Omental fat pad (tissue), 4 donors: ENCODE results near the gene APOA1. TPM values are rescaled to one million over a fixed set of nuclear protein-coding genes. Genes with fewer than 3 reads are reported as not detected.
A peak's percentile ranks its signal among the peaks of the same experiment; 100 is the strongest.

Source experiments
- ATAC-seq: fragments of 150-250 bp; one replicate; pipeline ENCODE4 v1.9.1; 2016; ENCODE audit warnings: mild to moderate bottlenecking, moderate library complexity; ENCODE audit not compliant: low FRiP score
- DNase-seq: peaks from one replicate; pipeline ENCODE4 v3.0.0-alpha.2; 2019; ENCODE audit warnings: low spot score
- total RNA-seq, 4 donors: library from RNA; depleted of rRNA; stranded (reverse); fragments of >200 nt; gene quantifications; one replicate each; pipeline ENCODE4 v1.1.0, GENCODE V29; 2016
- TF ChIP-seq, protein P1 (sequence below), 3 donors: fragments of 450-650 bp; IDR thresholded peaks; one replicate each; pipeline ENCODE4 v1.5.1; 2016 to 2017; ENCODE audit warnings: antibody characterized with exemption in 3 of 3, mild to moderate bottlenecking in 3 of 3, moderate library complexity in 2 of 3

Gene APOA1
- total RNA-seq, 4 donors from 2014 or later = 1.0 to 1.1 TPM; not detected in 2

DNA sequence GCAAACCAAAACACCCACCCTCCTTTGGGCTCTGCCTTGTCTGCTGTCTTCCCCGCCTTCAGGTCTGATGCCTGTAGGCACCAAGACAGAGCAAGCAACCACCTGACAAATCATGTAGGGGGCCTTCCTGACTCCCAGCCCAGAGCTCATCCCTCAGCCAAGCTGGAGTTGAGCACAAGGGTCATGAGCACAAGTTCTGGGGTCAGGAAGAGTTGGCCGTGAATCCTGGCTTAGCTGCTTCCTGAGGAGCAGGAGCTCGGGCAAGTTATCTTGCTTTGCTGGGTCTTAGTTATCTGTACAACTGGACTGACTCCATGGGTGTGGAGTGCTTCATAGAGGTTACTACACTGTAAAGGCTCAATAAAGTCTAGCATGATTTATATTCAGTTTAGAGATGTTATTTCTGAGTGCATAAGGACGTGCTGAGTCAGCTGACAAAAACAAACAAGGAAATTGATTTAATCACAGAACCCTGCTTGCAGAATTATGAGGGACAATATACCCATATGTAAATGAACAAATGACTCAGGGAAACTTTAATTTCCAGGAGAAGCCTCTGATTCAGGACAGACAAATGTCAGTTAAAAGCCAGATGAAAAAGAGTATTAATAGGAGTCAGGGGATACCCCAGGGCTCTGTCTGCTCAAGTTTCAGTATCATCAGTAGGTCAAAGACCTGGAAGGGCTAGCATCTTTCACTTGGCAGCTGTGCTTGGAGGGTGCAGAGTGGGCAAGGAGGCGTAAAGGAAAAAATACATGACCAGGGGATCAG, 15.0 kb upstream of the APOA1 start:
- DNase-seq = no peak
- TF ChIP-seq, protein P1, sequence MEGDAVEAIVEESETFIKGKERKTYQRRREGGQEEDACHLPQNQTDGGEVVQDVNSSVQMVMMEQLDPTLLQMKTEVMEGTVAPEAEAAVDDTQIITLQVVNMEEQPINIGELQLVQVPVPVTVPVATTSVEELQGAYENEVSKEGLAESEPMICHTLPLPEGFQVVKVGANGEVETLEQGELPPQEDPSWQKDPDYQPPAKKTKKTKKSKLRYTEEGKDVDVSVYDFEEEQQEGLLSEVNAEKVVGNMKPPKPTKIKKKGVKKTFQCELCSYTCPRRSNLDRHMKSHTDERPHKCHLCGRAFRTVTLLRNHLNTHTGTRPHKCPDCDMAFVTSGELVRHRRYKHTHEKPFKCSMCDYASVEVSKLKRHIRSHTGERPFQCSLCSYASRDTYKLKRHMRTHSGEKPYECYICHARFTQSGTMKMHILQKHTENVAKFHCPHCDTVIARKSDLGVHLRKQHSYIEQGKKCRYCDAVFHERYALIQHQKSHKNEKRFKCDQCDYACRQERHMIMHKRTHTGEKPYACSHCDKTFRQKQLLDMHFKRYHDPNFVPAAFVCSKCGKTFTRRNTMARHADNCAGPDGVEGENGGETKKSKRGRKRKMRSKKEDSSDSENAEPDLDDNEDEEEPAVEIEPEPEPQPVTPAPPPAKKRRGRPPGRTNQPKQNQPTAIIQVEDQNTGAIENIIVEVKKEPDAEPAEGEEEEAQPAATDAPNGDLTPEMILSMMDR (IDR thresholded peaks at IDR 0.05) = no peak
- peak; percentile 43 for ATAC-seq

DNA sequence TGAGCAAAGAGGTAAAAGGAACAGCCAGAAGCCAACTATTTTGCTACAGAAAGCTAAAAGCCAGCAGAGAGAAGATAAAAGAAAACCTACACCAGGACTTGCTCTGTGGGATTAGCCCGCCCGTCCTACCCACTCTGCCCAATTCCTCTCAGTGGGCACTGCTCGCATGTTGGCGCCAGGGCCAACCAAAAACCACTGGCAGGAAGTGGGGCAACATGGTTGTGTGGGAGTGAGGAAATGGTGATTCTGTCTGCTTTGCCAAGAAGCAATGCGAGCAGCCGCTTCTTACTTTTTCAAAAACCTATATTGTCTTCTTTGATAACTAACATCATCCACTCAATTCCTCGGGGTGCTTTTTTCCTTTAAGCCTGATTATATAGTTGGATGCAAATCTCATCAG, 14.2 kb upstream of the APOA1 start:
- TF ChIP-seq, protein P1 (IDR thresholded peaks at IDR 0.05) = no peak
- ATAC-seq = no peak
- DNase-seq = no peak

DNA sequence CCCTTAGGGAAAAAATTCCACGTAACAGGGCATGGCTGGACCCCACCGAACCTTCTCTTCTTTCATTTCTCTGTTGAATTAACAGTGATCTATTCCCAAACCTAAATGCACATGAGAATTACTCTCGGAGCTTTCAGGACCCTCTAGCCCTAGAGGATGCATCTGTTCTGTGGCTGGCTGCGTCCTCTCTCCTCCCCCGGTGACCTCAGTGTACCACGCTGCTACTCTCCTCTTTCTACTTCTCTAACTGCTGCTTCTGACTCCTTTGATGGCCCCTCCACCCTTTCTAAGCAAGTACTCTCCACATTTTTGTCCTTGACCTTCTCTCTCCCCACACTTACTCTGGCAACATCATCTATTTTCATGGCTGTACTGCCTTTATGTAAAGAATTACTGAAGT, 12.1 kb upstream of the APOA1 start:
- TF ChIP-seq, protein P1 (IDR thresholded peaks at IDR 0.05) = no peak
- DNase-seq = no peak
- ATAC-seq = no peak

DNA sequence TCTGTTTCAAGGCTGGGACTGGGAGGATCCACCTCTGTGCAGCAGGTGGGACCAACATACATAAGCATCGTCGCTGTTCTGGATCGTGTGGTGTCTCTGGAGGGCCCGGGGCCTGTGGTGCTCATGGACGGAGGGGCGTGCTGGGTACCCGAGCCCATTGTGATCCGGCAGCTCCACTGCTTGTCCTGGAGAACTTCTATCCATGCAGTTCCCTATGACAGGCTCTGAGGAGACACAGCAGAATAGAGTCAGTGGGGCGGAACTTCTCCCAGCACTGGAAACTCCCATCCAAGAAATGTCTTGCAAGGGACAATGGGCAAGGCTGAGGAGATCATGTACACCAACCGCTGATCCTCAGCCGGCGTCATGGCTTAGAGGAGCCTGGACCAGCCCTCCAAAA, 11.6 kb upstream of the APOA1 start:
- no peak for DNase-seq
- TF ChIP-seq, protein P1 (IDR thresholded peaks at IDR 0.05) = no peak
- ATAC-seq = no peak

DNA sequence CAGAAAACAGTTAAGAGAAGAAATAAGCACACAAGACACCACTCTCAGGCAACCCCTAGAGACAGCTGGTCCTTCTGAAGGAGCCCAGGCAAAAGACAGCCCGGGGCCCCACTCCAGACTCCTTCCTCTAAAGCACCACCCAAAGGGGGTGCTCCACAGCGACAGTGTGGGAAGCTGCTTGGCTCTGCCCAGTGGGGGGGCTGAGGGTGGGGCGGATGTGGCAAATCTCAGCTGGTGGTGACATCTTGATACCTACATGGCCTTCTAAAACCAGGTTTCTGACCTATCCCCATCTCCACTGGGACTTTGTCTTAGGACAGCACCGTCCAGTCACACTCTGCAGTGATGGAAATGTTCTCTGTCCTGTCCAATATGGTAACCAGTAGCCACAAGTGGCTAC, 10.2 kb upstream of the APOA1 start:
- DNase-seq (no peak), ATAC-seq (no peak)
- TF ChIP-seq, protein P1 (IDR thresholded peaks at IDR 0.05) = no peak

DNA sequence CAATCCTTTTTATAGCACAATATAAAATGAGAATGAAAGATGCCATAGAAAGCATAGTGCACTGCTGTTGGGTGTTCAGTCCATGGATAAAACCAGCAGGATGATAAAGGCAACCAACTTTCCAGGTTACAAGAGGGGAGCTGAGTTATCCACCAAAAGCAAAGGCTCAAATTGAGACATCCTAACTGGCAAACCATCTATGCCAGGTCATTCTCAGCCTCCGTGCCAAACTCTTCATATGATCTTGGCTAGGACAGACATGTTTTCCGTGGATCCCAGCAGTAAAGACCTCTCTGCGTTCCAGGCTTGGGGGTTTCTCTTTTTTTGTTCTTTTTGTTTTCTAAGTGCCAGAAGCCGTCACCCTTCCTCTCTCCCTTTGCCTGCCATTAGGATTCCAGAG, 7.3 kb upstream of the APOA1 start:
- no peak for ATAC-seq
- no peak for DNase-seq
- TF ChIP-seq, protein P1 (IDR thresholded peaks at IDR 0.05) = no peak

DNA sequence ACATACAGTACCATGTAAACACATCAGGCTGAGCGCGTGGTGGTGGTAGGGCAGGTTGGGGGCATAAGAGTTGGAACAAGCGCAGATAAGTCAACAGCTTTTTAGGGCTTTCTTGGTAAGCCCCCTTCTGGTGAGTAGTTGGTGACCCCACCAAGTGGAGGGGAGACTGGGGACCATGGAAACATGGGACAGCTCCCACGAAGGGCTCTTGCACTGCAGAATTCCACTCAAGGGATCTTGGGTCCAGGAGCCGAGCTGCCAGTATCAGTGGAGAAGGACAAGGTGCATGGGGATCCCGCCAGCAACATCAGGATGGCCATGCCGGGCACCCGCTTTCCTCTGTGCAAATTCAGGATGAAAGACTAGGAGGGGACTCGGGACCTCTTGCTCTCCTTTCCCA, 6.2 kb upstream of the APOA1 start:
- DNase-seq (no peak), ATAC-seq (no peak)
- TF ChIP-seq, protein P1 (IDR thresholded peaks at IDR 0.05) = no peak
